GM21528 (cell line): Measurements from ENCODE around the gene CD200R1.

Experiments used
- ATAC-seq: cut with Tn5 transposase; IDR thresholded peaks from one replicate; pipeline ENCODE4 v1.9.1; 2021; ENCODE audit warnings: mild to moderate bottlenecking, moderate library complexity; ENCODE audit not compliant: unreplicated experiment, low FRiP score

Gene CD200R1

GRCh38 chr3:112894258-112894657 lies 80.6 kb downstream of the CD200R1 start:
- ATAC-seq: no peak

- no peak for ATAC-seq
Observed at GRCh38 chr3:112889357-112889756, 85.5 kb downstream of the CD200R1 start.

GRCh38 chr3:112888381-112889085 lies 86.4 kb downstream of the CD200R1 start:
- no peak for ATAC-seq

GRCh38 chr3:112884678-112885290 lies 90.1 kb downstream of the CD200R1 start:
- no peak for ATAC-seq

- ATAC-seq: no peak
Observed at GRCh38 chr3:112881891-112882290, 93.0 kb downstream of the CD200R1 start.

GRCh38 chr3:112875561-112875960 lies 99.3 kb downstream of the CD200R1 start:
- ATAC-seq: no peak

- no peak for ATAC-seq
Observed at GRCh38 chr3:112874725-112875124, 100.2 kb downstream of the CD200R1 start.

- ATAC-seq: no peak
Observed at GRCh38 chr3:112873632-112874031, 101.3 kb downstream of the CD200R1 start.

- ATAC-seq: no peak
Observed at GRCh38 chr3:112871735-112872134, 103.2 kb downstream of the CD200R1 start.
